K562 (cell line): ENCODE measurements around the gene CDK9. TPM values are rescaled to one million over a fixed set of nuclear protein-coding genes. Genes with fewer than 3 reads are reported as not detected.
A peak's percentile ranks its signal among the peaks of the same experiment; 100 is the strongest.

Experiments
- CEBPZ ChIP-seq: fragments of 150-350 bp; IDR thresholded peaks from 2 replicates; pipeline ENCODE4 v1.6.1; 2014; ENCODE audit warnings: low read depth, mild to moderate bottlenecking, low read length, borderline replicate concordance
- FOXJ2 ChIP-seq: fragments of 200-800 bp; sonication (Bioruptor generic); IDR thresholded peaks from 2 replicates; pipeline ENCODE4 v1.6.1; 2016; ENCODE audit warnings: missing genetic modification characterization, missing compliant biosample characterization
- GABPB1 ChIP-seq: sonication (generic); formaldehyde crosslinking; IDR thresholded peaks from 2 replicates; pipeline ENCODE4 v1.8.0; 2022; ENCODE audit warnings: mild to moderate bottlenecking, missing genetic modification reagents
- JUND ChIP-seq, 2 experiments: IDR thresholded peaks; 2 replicates in 1 of 2; 3 replicates in 1 of 2; pipeline ENCODE4 v1.6.1; 2011; ENCODE audit warnings: borderline replicate concordance in 2 of 2, low read depth in 2 of 2, low read length in 2 of 2, improper control_type of control experiment in 1 of 2, missing biosample characterization in 1 of 2, missing genetic modification characterization in 1 of 2, missing genetic modification reagents in 1 of 2
- RCOR1 ChIP-seq, 2 experiments: IDR thresholded peaks; 2 replicates each; pipeline ENCODE4 v1.6.1; 2012; ENCODE audit warnings: low read depth in 2 of 2, low read length in 2 of 2, borderline replicate concordance in 1 of 2, improper control_type of control experiment in 1 of 2
- STAG1 ChIP-seq: sonication (generic); formaldehyde crosslinking; IDR thresholded peaks from 2 replicates; pipeline ENCODE4 v1.5.0; 2020; ENCODE audit warnings: missing genetic modification reagents, borderline replicate concordance
- U2AF1 ChIP-seq: fragments of 200-400 bp; formaldehyde crosslinking; optimal IDR thresholded peaks from 2 replicates; pipeline ENCODE3; 2017; ENCODE audit warnings: mild to moderate bottlenecking, low read depth, low read length, moderate library complexity
- polyA plus RNA-seq, 8 experiments: library from polyadenylated mRNA; depleted of rRNA in 4 of 8; stranded (reverse) in 5 of 8; unstranded in 3 of 8; fragments of >200 nt; fragmentation: Nextera tagmentation in 2 of 8; fragmentation: Illumina TruSeq in 1 of 8; extraction: Ambion mirVana in 2 of 8; extraction: Trizol in 1 of 8; gene quantifications; 2 replicates each; pipeline versions ENCODE4 v1.2.1 to v1.2.3, GENCODE V29; 2011 to 2014; ENCODE audit warnings: inconsistent platforms in 1 of 8, missing spikeins in 1 of 8
- total RNA-seq, 7 experiments: library from RNA; depleted of rRNA in 6 of 7; stranded (reverse); fragments of >200 nt in 6 of 7; fragmentation: Illumina TruSeq in 2 of 7; extraction: Trizol in 2 of 7; gene quantifications; 2 replicates each; pipeline versions ENCODE4 v1.2.1 to v1.2.3, GENCODE V29; 2011 to 2021; ENCODE audit warnings: low replicate concordance in 1 of 7
- TF ChIP-seq, protein P1 (sequence below), 2 experiments: fragments of 450-650 bp; formaldehyde crosslinking in 1 of 2; IDR thresholded peaks; 2 replicates each; pipeline versions ENCODE4 v1.4.0 to v1.6.1; 2014 to 2020; ENCODE audit warnings: mild to moderate bottlenecking in 2 of 2, borderline replicate concordance in 1 of 2, low read depth in 1 of 2
- TF ChIP-seq, protein P2 (sequence below): fragments of 450-650 bp; IDR thresholded peaks from 2 replicates; pipeline ENCODE4 v1.6.1; 2016; ENCODE audit warnings: borderline replicate concordance
- TF ChIP-seq, protein P3 (sequence below): fragments of 450-650 bp; IDR thresholded peaks from one replicate; pipeline ENCODE4 v1.6.1; 2018; ENCODE audit warnings: mild to moderate bottlenecking, moderate library complexity; ENCODE audit not compliant: partially characterized antibody

CDK9 gene
- total and polyA plus RNA-seq, 9 of the 15 experiments (the other 6 are each of a cell fraction or from before 2014, with no cell fraction given), result 4.2 to 78.6 (median 33.0) TPM

- no peak for TF ChIP-seq CEBPZ
- TF ChIP-seq U2AF1, result no peak
- TF ChIP-seq, protein P1, sequence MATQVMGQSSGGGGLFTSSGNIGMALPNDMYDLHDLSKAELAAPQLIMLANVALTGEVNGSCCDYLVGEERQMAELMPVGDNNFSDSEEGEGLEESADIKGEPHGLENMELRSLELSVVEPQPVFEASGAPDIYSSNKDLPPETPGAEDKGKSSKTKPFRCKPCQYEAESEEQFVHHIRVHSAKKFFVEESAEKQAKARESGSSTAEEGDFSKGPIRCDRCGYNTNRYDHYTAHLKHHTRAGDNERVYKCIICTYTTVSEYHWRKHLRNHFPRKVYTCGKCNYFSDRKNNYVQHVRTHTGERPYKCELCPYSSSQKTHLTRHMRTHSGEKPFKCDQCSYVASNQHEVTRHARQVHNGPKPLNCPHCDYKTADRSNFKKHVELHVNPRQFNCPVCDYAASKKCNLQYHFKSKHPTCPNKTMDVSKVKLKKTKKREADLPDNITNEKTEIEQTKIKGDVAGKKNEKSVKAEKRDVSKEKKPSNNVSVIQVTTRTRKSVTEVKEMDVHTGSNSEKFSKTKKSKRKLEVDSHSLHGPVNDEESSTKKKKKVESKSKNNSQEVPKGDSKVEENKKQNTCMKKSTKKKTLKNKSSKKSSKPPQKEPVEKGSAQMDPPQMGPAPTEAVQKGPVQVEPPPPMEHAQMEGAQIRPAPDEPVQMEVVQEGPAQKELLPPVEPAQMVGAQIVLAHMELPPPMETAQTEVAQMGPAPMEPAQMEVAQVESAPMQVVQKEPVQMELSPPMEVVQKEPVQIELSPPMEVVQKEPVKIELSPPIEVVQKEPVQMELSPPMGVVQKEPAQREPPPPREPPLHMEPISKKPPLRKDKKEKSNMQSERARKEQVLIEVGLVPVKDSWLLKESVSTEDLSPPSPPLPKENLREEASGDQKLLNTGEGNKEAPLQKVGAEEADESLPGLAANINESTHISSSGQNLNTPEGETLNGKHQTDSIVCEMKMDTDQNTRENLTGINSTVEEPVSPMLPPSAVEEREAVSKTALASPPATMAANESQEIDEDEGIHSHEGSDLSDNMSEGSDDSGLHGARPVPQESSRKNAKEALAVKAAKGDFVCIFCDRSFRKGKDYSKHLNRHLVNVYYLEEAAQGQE (IDR thresholded peaks at IDR 0.05; ENCODE audit: borderline replicate concordance), result peak; percentile 92
- TF ChIP-seq, protein P1 (CRISPR knock-in tag; IDR thresholded peaks at IDR 0.05; ENCODE audit: low read depth), result no peak
- TF ChIP-seq, protein P2, sequence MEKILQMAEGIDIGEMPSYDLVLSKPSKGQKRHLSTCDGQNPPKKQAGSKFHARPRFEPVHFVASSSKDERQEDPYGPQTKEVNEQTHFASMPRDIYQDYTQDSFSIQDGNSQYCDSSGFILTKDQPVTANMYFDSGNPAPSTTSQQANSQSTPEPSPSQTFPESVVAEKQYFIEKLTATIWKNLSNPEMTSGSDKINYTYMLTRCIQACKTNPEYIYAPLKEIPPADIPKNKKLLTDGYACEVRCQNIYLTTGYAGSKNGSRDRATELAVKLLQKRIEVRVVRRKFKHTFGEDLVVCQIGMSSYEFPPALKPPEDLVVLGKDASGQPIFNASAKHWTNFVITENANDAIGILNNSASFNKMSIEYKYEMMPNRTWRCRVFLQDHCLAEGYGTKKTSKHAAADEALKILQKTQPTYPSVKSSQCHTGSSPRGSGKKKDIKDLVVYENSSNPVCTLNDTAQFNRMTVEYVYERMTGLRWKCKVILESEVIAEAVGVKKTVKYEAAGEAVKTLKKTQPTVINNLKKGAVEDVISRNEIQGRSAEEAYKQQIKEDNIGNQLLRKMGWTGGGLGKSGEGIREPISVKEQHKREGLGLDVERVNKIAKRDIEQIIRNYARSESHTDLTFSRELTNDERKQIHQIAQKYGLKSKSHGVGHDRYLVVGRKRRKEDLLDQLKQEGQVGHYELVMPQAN, result no peak
- no peak for TF ChIP-seq GABPB1 (CRISPR knock-in tag)
- TF ChIP-seq JUND (IDR thresholded peaks at IDR 0.05; ENCODE audit: borderline replicate concordance, low read depth, low read length), result peak; percentile 21; the same call in 1 of the 2 replicates
- TF ChIP-seq JUND (tag; IDR thresholded peaks at IDR 0.05; ENCODE audit: borderline replicate concordance, low read depth, low read length), result no peak; the same call in 2 of the 3 replicates
- peak in 1 of 2 experiments; percentile 55; a peak in 1 of 4 replicates for TF ChIP-seq RCOR1 (IDR thresholded peaks at IDR 0.05; ENCODE audit: borderline replicate concordance in 1 of 2, low read depth in 2 of 2, low read length in 2 of 2)
- TF ChIP-seq FOXJ2 (tag), result no peak
- peak; percentile 45; the same call in 1 of the 2 replicates for TF ChIP-seq STAG1 (CRISPR knock-in tag)
- TF ChIP-seq, protein P3, sequence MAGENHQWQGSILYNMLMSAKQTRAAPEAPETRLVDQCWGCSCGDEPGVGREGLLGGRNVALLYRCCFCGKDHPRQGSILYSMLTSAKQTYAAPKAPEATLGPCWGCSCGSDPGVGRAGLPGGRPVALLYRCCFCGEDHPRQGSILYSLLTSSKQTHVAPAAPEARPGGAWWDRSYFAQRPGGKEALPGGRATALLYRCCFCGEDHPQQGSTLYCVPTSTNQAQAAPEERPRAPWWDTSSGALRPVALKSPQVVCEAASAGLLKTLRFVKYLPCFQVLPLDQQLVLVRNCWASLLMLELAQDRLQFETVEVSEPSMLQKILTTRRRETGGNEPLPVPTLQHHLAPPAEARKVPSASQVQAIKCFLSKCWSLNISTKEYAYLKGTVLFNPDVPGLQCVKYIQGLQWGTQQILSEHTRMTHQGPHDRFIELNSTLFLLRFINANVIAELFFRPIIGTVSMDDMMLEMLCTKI, result no peak
These were observed 21.9 kb upstream of the CDK9 start (continued) for GRCh38 chr9:127763918-127764384.
